BLaER1 treated with 17β-estradiol and CSF1 and Interleukin-3, amounts not matched to agents 10 nM and 100 nM (cell line): ENCODE data around the gene CDH16.

ENCODE experiments used
- H3K27ac ChIP-seq, 11 experiments: shearing (Covaris generic); formaldehyde crosslinking; 2 replicates each; pipeline ENCODE4 v1.8.1; 2022
- H3K27me3 ChIP-seq, 11 experiments: shearing (Covaris generic); formaldehyde crosslinking; 2 replicates each; pipeline ENCODE4 v1.8.1; 2022
- H3K36me3 ChIP-seq, 11 experiments: shearing (Covaris generic); formaldehyde crosslinking; 2 replicates each; pipeline ENCODE4 v1.8.1; 2022
- H3K4me1 ChIP-seq, 10 experiments: shearing (Covaris generic); formaldehyde crosslinking; 2 replicates each; pipeline ENCODE4 v1.8.1; 2022
- H3K4me2 ChIP-seq, 11 experiments: shearing (Covaris generic); formaldehyde crosslinking; 2 replicates each; pipeline ENCODE4 v1.8.1; 2022
- H3K4me3 ChIP-seq, 10 experiments: shearing (Covaris generic); formaldehyde crosslinking; 2 replicates each; pipeline ENCODE4 v1.8.1; 2022
- H3K9ac ChIP-seq, 11 experiments: shearing (Covaris generic); formaldehyde crosslinking; 2 replicates each; pipeline ENCODE4 v1.8.1; 2022
- H3K9me3 ChIP-seq, 11 experiments: shearing (Covaris generic); formaldehyde crosslinking; replicated peaks in 1 of 11; 2 replicates each; pipeline ENCODE4 v1.8.1; 2022
- H4K20me1 ChIP-seq, 11 experiments: shearing (Covaris generic); formaldehyde crosslinking; 2 replicates each; pipeline ENCODE4 v1.8.1; 2022
- Cebpa-rat ChIP-seq, 11 experiments: shearing (Covaris generic); IDR thresholded peaks; 2 replicates each; pipeline ENCODE4 v1.8.1; 2022

Gene CDH16

GRCh38 chr16:66954097-66954659, 35.5 kb upstream of the CDH16 start:
- H3K36me3 ChIP-seq: no peaks in the 10 kb centered on the region
- no peak overlapping the region for H3K4me3 ChIP-seq
- H3K27me3 ChIP-seq: peaks cover 23 to 44% (median 39%) of the 10 kb centered on the region in 11 experiments
- TF ChIP-seq Cebpa-rat (IDR thresholded peaks at IDR 0.05): no peak
- H3K4me2 ChIP-seq: no peak overlapping the region
- no peak overlapping the region for H3K9ac ChIP-seq
- peaks cover 0 to 7% (median 3%) of the 10 kb centered on the region in 11 experiments; a peak in 8 of 22 replicates for H3K9me3 ChIP-seq
- H4K20me1 ChIP-seq: peaks cover 0 to 6% (median 0%) of the 10 kb centered on the region in 11 experiments; a peak in 7 of 22 replicates
- no peak overlapping the region for H3K27ac ChIP-seq
- H3K4me1 ChIP-seq: peaks cover 8 to 23% (median 19%) of the 10 kb centered on the region in 10 experiments

DNA sequence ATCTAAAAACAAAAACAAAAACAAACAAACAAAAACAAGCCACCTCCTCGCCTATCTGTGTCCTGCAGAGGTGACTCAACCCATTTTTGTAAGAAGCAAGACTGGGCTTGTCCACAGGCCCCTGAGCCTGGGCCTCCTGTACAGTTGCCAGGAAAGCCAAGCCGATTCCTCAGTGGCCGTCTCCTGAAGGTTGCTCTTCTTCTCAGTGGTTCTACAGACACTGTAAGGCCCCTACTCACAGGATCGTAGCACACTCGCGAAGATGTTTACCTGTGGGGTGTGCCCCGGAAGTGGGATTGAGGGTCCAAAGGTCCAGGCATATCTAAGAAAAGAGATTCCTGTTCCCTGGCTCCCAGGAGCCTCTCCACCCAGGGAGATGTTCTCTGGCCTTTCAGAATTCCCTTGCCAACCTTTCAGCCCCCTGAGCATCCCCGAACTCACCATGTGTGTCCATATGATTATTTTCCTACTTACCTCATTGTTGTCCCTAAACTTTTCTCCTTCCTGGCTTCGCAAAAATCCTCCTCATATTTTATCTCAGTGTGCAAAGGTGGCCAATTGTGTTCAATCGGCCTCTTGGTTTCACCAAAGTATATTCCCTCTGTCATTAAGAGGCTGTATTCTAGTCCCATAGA, 34.9 kb upstream of the CDH16 start:
- no peak overlapping the region for H3K4me2 ChIP-seq

DNA sequence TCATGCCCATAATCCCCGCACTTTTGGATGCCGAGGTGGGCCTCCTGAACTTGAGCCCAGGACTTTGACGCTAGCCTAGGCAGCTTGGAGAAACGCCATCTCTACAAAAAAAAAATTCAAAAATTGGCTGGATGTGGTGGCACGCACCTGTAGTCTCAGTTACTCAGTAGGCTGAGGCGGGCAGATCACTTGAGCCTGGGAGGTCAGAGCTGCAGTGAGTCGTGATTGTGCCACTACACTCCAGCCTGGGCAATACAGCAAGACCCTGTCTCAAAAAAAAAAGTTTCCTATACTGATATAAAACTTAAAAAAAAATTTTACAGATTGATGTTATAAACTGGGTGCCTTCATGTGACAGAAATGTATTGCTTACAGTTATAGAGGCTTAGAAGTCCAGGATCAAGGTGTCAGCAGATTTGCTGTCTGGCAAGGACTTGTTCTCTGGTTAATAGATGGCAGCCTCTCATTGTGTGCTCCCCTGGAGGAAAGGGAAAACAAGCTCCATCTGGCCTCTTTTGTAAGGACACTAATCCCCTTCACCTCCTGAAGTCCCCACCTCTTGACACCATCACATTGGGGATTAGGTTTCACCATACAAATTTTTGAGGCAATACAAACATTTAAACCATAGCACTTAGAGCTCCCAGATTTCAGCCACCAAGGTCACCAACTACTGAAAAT, 33.9 kb upstream of the CDH16 start:
- no peak for TF ChIP-seq Cebpa-rat (IDR thresholded peaks at IDR 0.05)
- no peak overlapping the region for H3K27ac ChIP-seq

More for the DNA sequence above, 34.9 kb upstream of the CDH16 start:
- H4K20me1 ChIP-seq: peaks cover 0 to 12% (median 4%) of the 10 kb centered on the region in 11 experiments; a peak in 9 of 22 replicates
- no peaks in the 10 kb centered on the region for H3K36me3 ChIP-seq
- no peak overlapping the region for H3K27ac ChIP-seq
- peaks cover 29 to 50% (median 45%) of the 10 kb centered on the region in 11 experiments for H3K27me3 ChIP-seq
- H3K9me3 ChIP-seq: peaks cover 0 to 7% (median 3%) of the 10 kb centered on the region in 11 experiments; a peak in 8 of 22 replicates
- peaks cover 7 to 22% (median 19%) of the 10 kb centered on the region in 10 experiments for H3K4me1 ChIP-seq
- H3K9ac ChIP-seq: no peak overlapping the region; a peak in 1 of 22 replicates
- TF ChIP-seq Cebpa-rat (IDR thresholded peaks at IDR 0.05): no peak
- H3K4me3 ChIP-seq: no peak overlapping the region

DNA sequence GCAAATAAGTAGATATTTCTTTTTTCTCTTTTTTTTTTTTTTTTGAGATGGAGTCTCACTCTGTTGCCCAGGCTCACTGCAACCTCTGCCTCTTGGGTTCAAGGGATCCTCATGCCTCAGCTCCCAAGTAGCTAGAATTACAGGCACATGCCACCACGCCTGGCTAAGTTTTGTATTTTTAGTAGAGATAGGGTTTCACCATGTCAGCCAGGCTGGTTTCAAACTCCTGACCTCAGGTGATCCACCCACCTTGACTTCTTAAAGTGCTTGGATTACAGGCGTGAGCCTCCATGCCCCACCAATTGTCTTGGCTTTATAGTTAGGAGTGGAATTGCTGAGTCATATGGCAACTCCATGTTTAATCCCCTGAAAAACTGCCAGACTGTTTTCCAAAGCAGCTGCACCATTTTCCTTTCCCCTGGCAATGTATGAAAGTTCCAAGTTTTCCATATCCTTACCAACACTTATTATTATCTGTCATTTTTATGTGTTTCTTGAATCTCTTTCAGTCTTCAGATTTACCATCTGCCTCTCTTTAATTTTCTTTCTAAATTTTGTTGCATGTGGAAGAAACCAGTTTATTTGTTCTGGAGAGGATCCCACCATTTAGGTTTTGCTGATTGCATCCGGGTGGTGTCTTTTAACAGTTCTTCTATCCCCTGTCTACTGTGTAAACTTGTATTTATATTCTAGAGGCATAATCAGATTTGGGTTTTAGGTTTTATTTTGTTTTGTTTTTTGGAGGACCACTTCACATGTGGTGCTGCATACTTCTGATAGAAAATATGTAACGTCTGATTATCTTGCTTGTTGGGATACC, 32.5 kb upstream of the CDH16 start:
- Histone ChIP-seq H4K20me1 (peaks cover 0 to 26% (median 12%) of the 10 kb centered on the region in 11 experiments; a peak in 12 of 22 replicates), H3K4me2 (no peak overlapping the region), H3K4me3 (no peak overlapping the region), H3K4me1 (peaks cover 10 to 19% (median 18%) of the 10 kb centered on the region in 10 experiments; a peak in 18 of 20 replicates), H3K9ac (no peak overlapping the region), H3K36me3 (no peaks in the 10 kb centered on the region), H3K9me3 (peaks cover 0 to 7% (median 3%) of the 10 kb centered on the region in 11 experiments; a peak in 8 of 22 replicates), H3K27ac (no peak overlapping the region), H3K27me3 (peaks cover 42 to 66% (median 59%) of the 10 kb centered on the region in 11 experiments)
- TF ChIP-seq Cebpa-rat (IDR thresholded peaks at IDR 0.05): no peak

More for the DNA sequence above, 33.9 kb upstream of the CDH16 start:
- no peak overlapping the region for H3K4me3 ChIP-seq
- no peak overlapping the region for H3K4me2 ChIP-seq
- peaks cover 13 to 22% (median 18%) of the 10 kb centered on the region in 10 experiments; a peak in 19 of 20 replicates for H3K4me1 ChIP-seq
- 0 out of 22 replicates have a peak overlapping the region, but pooled peaks of 1 of the 11 experiments have one; percentile 9 for H3K9ac ChIP-seq
- no peaks in the 10 kb centered on the region for H3K36me3 ChIP-seq
- peaks cover 0 to 7% (median 3%) of the 10 kb centered on the region in 11 experiments; a peak in 8 of 22 replicates for H3K9me3 ChIP-seq
- H4K20me1 ChIP-seq: peaks cover 0 to 18% (median 12%) of the 10 kb centered on the region in 11 experiments; a peak in 10 of 22 replicates
- peaks cover 39 to 60% (median 55%) of the 10 kb centered on the region in 11 experiments for H3K27me3 ChIP-seq

DNA sequence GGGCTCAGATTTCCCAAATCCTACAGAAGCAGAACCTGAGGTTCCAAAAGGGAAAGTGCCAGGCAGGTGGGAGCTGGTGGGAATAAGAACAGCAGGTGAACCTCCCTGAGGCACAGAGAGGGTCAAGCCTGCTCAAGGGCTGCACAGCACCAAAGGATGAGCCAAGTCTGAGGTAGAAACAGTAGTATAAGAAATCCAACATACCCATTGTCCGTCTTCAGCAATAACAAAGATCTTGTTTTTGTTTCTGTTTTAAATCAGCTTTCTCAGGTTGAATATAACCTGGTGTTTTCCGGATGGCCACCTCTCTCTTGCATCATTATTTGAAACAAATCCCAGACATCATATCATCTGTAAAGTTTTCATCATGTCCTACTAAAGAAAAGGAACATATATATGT, 31.8 kb upstream of the CDH16 start:
- no peaks in the 10 kb centered on the region for H3K36me3 ChIP-seq
- peaks cover 0 to 33% (median 12%) of the 10 kb centered on the region in 11 experiments; a peak in 12 of 22 replicates for H4K20me1 ChIP-seq
- H3K9ac ChIP-seq: no peak overlapping the region
- TF ChIP-seq Cebpa-rat (IDR thresholded peaks at IDR 0.05): no peak
- H3K27me3 ChIP-seq: peaks cover 42 to 66% (median 59%) of the 10 kb centered on the region in 11 experiments
- H3K9me3 ChIP-seq: peaks cover 0 to 7% (median 3%) of the 10 kb centered on the region in 11 experiments; a peak in 8 of 22 replicates
- no peak overlapping the region for H3K4me2 ChIP-seq
- no peak overlapping the region for H3K27ac ChIP-seq
- H3K4me1 ChIP-seq: peaks cover 10 to 19% (median 18%) of the 10 kb centered on the region in 10 experiments; a peak in 18 of 20 replicates
- H3K4me3 ChIP-seq: no peak overlapping the region

DNA sequence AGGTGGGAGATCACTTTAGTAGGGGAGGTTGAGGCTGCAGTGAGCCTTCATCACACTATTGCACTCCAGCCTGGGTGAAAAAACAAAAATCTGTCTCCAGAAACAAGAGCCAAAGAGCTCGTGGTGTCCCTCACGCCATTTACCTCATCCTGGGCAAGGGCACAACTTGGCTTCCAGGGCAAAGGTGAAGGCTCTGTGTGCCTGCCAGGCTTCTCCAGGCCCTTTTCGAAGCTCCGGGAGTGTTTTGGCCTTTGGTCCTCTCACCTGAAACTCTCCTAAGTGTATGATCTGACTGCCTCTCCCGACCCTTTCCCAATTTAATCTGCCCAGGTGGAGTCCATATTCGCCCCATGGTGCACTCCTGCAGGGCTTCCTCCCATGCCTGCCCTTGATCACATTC, 30.8 kb upstream of the CDH16 start:
- Histone ChIP-seq H3K4me1 (peaks cover 10 to 19% (median 18%) of the 10 kb centered on the region in 10 experiments; a peak in 18 of 20 replicates), H3K27me3 (peaks cover 42 to 66% (median 59%) of the 10 kb centered on the region in 11 experiments), H3K4me2 (no peak overlapping the region), H3K36me3 (peaks cover 0 to under 1% (median 0%) of the 10 kb centered on the region in 11 experiments; a peak in 1 of 22 replicates), H4K20me1 (peaks cover 0 to 38% (median 12%) of the 10 kb centered on the region in 11 experiments; a peak in 12 of 22 replicates), H3K9ac (no peak overlapping the region), H3K27ac (no peak overlapping the region), H3K9me3 (peaks cover 0 to 7% (median 3%) of the 10 kb centered on the region in 11 experiments; a peak in 8 of 22 replicates), H3K4me3 (no peak overlapping the region)
- TF ChIP-seq Cebpa-rat (IDR thresholded peaks at IDR 0.05): no peak

DNA sequence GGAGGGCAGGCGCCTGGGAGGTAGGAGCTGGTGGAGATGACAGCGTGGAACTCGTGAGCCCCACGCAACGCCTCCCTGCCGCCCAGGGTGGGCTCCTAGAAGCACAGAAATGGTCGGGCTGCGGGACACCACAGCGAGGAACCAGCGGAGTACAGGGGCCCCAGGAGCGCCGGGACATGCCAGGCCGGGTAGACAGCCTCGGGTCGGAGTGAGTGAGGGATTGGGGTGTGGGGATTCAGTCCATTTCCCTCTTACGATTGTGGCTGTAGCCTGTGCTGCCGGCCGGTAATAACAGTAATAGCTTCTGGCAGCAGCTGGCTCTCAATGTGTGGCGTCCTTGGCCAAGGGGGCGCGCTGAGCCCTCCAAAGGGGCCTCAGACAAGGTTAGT, 30.1 kb upstream of the CDH16 start:
- peaks cover 0 to 7% (median 3%) of the 10 kb centered on the region in 11 experiments; a peak in 8 of 22 replicates for H3K9me3 ChIP-seq
- peak overlapping the region; percentile 47 to 69 (median 56); a peak in 17 of 20 replicates for H3K4me3 ChIP-seq
- H3K4me2 ChIP-seq: peak overlapping the region; percentile 71 to 99 (median 94)
- H4K20me1 ChIP-seq: peaks cover 0 to 39% (median 12%) of the 10 kb centered on the region in 11 experiments; a peak in 13 of 22 replicates
- H3K9ac ChIP-seq: peak overlapping the region in 7 of 11 experiments; percentile 47 to 70 (median 50); a peak in 8 of 22 replicates
- peaks cover 2 to 7% (median 3%) of the 10 kb centered on the region in 11 experiments; a peak in 21 of 22 replicates for H3K36me3 ChIP-seq
- peaks cover 42 to 66% (median 59%) of the 10 kb centered on the region in 11 experiments for H3K27me3 ChIP-seq
- H3K27ac ChIP-seq: no peak overlapping the region
- peaks cover 10 to 19% (median 18%) of the 10 kb centered on the region in 10 experiments; a peak in 18 of 20 replicates for H3K4me1 ChIP-seq
- no peak for TF ChIP-seq Cebpa-rat (IDR thresholded peaks at IDR 0.05)
